ENCODE data around the gene RNF19B. TPM values are rescaled to one million over a fixed set of nuclear protein-coding genes. Genes with fewer than 3 reads are reported as not detected.
A peak's percentile ranks its signal among the peaks of the same experiment; 100 is the strongest.
"Not testable (repeated sequence)": the region's sequence is repeated elsewhere in the genome, so short reads cannot be mapped to it uniquely, and the experiment has no call there.

The RNF19B gene
- total and polyA plus RNA-seq, 12 donors, result 4.7 to 36.5 (median 23.0) TPM

DNA sequence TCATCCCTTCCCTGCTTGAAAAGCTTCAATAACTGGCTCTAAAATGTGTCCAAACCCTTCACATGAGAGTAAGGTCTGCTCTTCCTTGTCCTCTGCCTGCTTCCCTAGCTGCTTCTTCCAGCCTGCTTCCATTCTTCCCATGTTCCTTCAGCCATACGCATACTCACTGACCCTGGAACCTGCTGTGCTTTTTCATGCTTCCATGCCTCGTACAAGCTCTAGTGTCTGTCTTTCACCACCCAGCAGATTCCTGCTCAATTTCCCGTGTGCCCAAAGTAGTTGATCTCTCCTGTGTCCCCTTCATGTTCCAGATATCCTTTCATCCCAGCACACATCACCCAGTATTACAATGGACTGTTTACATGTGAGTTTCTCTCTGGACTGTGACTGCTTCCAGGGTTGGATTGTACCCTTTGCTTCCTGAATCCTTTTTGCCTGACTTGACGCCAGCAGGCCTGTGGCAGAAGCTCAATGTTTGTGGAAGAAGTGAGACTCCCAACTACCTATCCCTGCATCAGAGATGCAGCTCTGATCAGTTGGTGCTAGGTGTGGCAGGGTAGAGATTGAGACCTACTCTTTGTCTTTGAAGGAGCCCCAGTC is 35.9 kb upstream of the RNF19B start:
- intact Hi-C loops (cut with DNase I), result loop anchor here in 1 of 2 donors (10.0 kb wide), 1 partner anchor 56 kb away; no protein-coding TSS in a partner anchor

DNA sequence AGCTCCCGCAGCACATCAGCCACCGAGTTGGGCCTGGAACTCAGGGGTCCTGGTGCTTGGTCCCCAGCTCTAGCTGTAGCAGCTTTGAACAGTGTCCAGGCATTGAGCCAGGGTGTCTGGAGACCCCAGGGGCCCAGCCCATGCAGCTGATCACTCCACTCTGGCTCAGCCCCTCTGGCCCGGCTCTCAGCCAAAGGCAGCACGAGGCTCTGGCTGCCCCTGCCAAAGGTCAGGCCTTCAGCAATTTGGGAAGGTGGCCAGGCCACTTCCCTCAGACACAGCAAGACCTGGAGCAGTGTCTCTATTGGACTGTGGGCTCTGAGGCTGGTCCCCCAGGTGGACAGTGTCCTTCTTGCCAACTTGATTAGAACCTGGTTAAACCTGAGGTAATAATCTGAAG is 34.4 kb upstream of the RNF19B start:
- TF ChIP-seq, protein P1, sequence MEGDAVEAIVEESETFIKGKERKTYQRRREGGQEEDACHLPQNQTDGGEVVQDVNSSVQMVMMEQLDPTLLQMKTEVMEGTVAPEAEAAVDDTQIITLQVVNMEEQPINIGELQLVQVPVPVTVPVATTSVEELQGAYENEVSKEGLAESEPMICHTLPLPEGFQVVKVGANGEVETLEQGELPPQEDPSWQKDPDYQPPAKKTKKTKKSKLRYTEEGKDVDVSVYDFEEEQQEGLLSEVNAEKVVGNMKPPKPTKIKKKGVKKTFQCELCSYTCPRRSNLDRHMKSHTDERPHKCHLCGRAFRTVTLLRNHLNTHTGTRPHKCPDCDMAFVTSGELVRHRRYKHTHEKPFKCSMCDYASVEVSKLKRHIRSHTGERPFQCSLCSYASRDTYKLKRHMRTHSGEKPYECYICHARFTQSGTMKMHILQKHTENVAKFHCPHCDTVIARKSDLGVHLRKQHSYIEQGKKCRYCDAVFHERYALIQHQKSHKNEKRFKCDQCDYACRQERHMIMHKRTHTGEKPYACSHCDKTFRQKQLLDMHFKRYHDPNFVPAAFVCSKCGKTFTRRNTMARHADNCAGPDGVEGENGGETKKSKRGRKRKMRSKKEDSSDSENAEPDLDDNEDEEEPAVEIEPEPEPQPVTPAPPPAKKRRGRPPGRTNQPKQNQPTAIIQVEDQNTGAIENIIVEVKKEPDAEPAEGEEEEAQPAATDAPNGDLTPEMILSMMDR (IDR thresholded peaks at IDR 0.05), result no peak
- TF ChIP-seq POLR2A (IDR thresholded peaks at IDR 0.05), result no peak
- intact Hi-C loops (cut with DNase I), result no loop called here
- H3K27me3 ChIP-seq, result no peaks in the 10 kb centered on the region
- peak overlapping the region in 3 of 5 donors; percentile 43 to 92 (median 90) for H3K27ac ChIP-seq
- peak; percentile 60 to 85 (median 80) for DNase-seq
- H3K4me3 ChIP-seq, result no peak overlapping the region
- no peaks in the 10 kb centered on the region for H3K9me3 ChIP-seq (replicated peaks in 1 of 3)
- H3K36me3 ChIP-seq (replicated peaks in 1 of 2), result no peaks in the 10 kb centered on the region
- H3K4me1 ChIP-seq (replicated peaks in 1 of 2), result peaks cover 26 to 35% of the 10 kb centered on the region in 2 donors
- WGBS, 4 donors, result 30 to 51% (median 48%) methylated on average over 3 to 4 of the region's 4 CpGs

More for the DNA sequence above, 35.9 kb upstream of the RNF19B start:
- 80 to 93% (median 88%) methylated on average over 4 of the region's 4 CpGs for WGBS, 4 donors
- Histone ChIP-seq H3K27me3 (no peaks in the 10 kb centered on the region), H3K9me3 (replicated peaks in 1 of 3) (no peaks in the 10 kb centered on the region), H3K4me3 (no peak overlapping the region), H3K36me3 (replicated peaks in 1 of 2) (no peaks in the 10 kb centered on the region), H3K4me1 (replicated peaks in 1 of 2) (peaks cover 30 to 37% of the 10 kb centered on the region in 2 donors), H3K27ac (no peak overlapping the region)
- DNase-seq, result no peak
- TF ChIP-seq POLR2A (IDR thresholded peaks at IDR 0.05), result no peak
- TF ChIP-seq, protein P1 (IDR thresholded peaks at IDR 0.05), result no peak

DNA sequence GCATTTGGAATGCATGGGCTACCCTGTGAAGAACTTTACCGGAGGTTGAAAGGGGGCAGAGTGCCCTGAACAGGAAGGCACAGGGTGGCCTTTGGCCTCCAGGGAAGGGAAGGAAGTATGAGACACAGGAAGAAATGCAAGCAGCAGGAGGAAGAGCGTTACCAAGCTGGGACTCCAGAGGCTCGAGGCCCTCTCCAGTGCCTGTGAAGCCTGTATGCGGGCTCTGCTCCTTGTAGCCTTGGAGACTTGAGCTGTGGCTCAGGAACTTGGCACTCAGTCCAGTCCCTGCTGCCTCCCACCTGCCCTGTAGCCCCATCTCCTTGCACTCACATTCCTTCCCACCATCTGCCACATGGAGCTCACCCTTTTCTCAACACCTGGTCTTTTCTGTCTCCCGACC is 33.5 kb upstream of the RNF19B start:
- peak in 2 of 7 donors; percentile 19 to 30 for DNase-seq
- Histone ChIP-seq H3K27me3 (no peaks in the 10 kb centered on the region), H3K36me3 (replicated peaks in 1 of 2) (no peaks in the 10 kb centered on the region), H3K4me1 (replicated peaks in 1 of 2) (peaks cover 26 to 42% of the 10 kb centered on the region in 2 donors), H3K9me3 (replicated peaks in 1 of 3) (no peaks in the 10 kb centered on the region), H3K4me3 (no peak overlapping the region), H3K27ac (peak overlapping the region in 4 of 5 donors; percentile 80 to 92 (median 85))
- 61 to 81% (median 72%) methylated on average over 5 of the region's 5 CpGs for WGBS, 4 donors
- TF ChIP-seq, protein P1 (IDR thresholded peaks at IDR 0.05), result no peak
- intact Hi-C loops (cut with DNase I), result no loop called here

DNA sequence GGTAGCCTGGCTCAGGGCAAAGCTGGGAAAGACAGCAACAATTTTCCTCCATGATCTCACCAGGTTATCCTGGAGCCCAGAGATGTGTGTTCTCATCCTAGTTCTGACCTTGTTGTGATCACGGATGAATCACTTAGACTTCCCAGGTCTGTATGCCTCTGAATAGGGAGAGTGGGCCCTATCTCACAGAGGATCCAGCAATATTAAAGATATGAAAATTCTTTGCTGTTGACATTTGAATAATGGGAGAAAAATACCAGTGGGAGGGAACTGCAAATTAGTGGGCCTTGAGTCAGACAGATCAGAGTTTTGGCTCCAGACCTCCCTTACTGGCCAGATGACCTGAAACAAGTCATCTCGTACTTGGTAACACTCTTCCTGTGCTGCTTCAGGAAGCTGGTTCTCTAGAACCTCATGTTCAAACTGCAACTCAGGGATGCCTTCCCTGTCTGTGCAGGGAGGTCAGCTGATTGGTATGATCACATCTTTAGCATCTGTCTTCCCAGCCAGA is 32.8 kb upstream of the RNF19B start:
- H3K9me3 ChIP-seq (replicated peaks in 1 of 3), result no peaks in the 10 kb centered on the region
- 17 to 32% (median 19%) methylated on average over 2 of the region's 2 CpGs for WGBS, 4 donors
- intact Hi-C loops (cut with DNase I), result no loop called here
- peak overlapping the region; percentile 10 to 92 (median 80) for H3K27ac ChIP-seq
- DNase-seq, result peak in 6 of 7 donors; percentile 52 to 79 (median 66)
- H3K4me1 ChIP-seq (replicated peaks in 1 of 2), result peaks cover 26 to 49% of the 10 kb centered on the region in 2 donors
- H3K27me3 ChIP-seq, result no peaks in the 10 kb centered on the region
- H3K4me3 ChIP-seq, result no peak overlapping the region
- TF ChIP-seq, protein P1 (IDR thresholded peaks at IDR 0.05), result no peak
- TF ChIP-seq POLR2A (IDR thresholded peaks at IDR 0.05), result no peak
- no peaks in the 10 kb centered on the region for H3K36me3 ChIP-seq (replicated peaks in 1 of 2)

DNA sequence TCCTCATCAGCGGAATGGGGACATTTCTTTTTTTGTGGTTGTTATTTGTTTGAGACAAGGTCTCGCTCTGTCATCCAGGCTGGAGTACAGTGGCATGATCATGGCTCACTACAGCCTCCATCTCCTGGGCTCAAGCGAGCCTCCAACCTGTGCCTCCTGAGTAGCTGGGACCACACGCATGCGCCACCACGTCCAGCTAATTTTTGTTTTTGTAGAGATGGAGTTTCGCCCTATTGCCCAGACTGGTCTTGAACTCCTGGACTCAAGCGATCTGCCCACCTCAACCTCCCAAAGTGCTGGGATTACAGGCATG is 28.7 kb upstream of the RNF19B start:
- H3K27me3 ChIP-seq; DNase-seq; H3K4me3 ChIP-seq; H3K36me3 ChIP-seq (replicated peaks in 1 of 2); H3K9me3 ChIP-seq (replicated peaks in 1 of 3); intact Hi-C loops (cut with DNase I): not testable (repeated sequence)
- H3K4me1 ChIP-seq (replicated peaks in 1 of 2), result peaks cover 31 to 61% of the 10 kb centered on the region in 2 donors
- 85 to 95% (median 92%) methylated on average over 8 of the region's 8 CpGs for WGBS, 4 donors
- peak overlapping the region in 4 of 5 donors; percentile 35 to 87 (median 67) for H3K27ac ChIP-seq
